Central memory CD8-positive, alpha-beta T cell (primary cell): ENCODE results near the gene NOP56.
A peak's percentile ranks its signal among the peaks of the same experiment; 100 is the strongest.
"Not testable (repeated sequence)": the region's sequence is repeated elsewhere in the genome, so short reads cannot be mapped to it uniquely, and the experiment has no call there.

Source experiments
- ATAC-seq: fragments of 150-1000 bp; cut with Tn5 transposase; replicated peaks from 2 replicates; pipeline ENCODE4 v1.10.0; 2022; ENCODE audit warnings: mild to moderate bottlenecking, moderate FRiP score, moderate number of reproducible peaks; ENCODE audit not compliant: poor library complexity, severe bottlenecking; ENCODE audit errors: extremely low read depth
- DNase-seq, 2 donors: peaks; one replicate each; pipeline ENCODE4 v3.0.0; 2021; ENCODE audit warnings: low spot score in 2 of 2
- H3K27ac Mint-ChIP-seq: one replicate; pipeline ENCODE4 v1.8.0; 2022; ENCODE audit warnings: low read depth, mild to moderate bottlenecking, moderate library complexity, mixed read lengths
- H3K27me3 Mint-ChIP-seq: one replicate; pipeline ENCODE4 v1.8.0; 2022; ENCODE audit warnings: mixed read lengths
- H3K36me3 Mint-ChIP-seq: one replicate; pipeline ENCODE4 v1.8.0; 2022; ENCODE audit warnings: mild to moderate bottlenecking, moderate library complexity, mixed read lengths; ENCODE audit not compliant: insufficient read depth
- H3K4me1 Mint-ChIP-seq: one replicate; pipeline ENCODE4 v1.8.0; 2022; ENCODE audit warnings: mixed read lengths
- H3K4me3 Mint-ChIP-seq: one replicate; pipeline ENCODE4 v1.8.0; 2022; ENCODE audit warnings: mild to moderate bottlenecking, moderate library complexity, mixed read lengths
- H3K9me3 Mint-ChIP-seq: one replicate; pipeline ENCODE4 v1.8.0; 2022; ENCODE audit warnings: mixed read lengths

Gene NOP56

DNA sequence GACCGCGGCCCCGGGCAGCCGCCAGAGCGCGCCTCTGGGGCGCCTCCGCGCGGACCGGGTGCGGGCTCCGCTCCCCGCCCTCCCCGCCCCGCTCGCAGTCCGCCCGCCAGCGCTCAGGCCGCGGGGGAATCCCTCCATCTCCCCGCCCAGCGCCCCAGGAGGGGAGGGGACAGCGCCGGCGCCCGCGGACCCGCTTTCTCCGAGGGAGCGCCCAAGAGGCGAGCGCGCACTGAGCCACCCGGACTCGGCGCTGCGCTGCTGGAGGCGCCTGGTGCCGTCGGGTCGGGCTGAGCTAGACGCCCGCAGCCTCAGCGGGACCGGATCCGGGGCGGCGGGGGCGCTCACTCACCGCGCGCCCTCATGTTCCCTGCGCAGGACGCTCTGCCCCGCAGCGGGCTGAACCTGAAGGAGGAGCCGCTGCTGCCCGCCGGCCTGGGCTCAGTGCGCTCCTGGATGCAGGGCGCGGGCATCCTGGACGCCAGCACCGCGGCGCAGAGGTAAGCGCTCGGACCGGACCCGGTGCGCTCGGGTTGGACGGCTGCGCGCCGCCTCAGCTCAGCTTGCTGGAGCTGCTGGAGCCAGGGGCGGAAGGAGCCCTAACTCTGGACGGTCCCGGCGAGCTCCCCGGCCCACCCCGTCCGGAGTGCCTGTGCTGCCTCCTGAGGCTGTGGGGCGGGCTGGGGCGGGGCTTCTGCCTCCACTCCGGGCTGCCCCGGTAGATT, 41.0 kb downstream of the NOP56 start:
- Mint-ChIP-seq H3K4me3 (peak overlapping the region; percentile 13), H3K36me3 (peaks cover 5% of the 10 kb centered on the region), H3K27ac (no peak overlapping the region), H3K4me1 (peaks cover 25% of the 10 kb centered on the region), H3K27me3 (peaks cover 54% of the 10 kb centered on the region), H3K9me3 (no peaks in the 10 kb centered on the region)
- DNase-seq = peak; percentile 19 to 26
- ATAC-seq = peak; percentile 62

DNA sequence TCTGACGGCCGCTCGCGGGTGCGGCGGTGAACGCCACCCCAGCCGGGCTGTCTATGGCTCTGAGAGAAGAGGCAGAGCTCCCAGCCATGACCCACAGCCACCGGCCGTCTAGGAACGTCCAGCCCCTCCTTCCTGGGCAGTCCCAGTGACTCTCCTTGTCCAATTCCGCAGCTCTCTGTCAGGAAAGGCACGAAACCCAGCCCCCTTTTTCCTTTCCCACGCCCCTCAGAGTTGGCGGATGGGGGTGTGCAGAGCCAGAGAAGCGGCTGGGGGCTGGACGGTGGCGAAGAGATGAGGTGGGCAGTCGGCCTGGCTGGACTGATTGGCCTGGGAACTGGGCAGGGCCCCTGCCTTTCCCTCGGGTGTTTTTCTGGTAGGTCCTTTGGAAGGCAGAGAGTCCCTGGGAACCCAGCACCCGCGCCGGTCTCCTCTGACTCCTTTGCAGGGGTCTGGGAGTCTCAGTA, 41.6 kb downstream of the NOP56 start:
- Mint-ChIP-seq H3K36me3 (peaks cover 5% of the 10 kb centered on the region), H3K4me3 (peak overlapping the region; percentile 13), H3K27me3 (peaks cover 58% of the 10 kb centered on the region), H3K4me1 (peaks cover 23% of the 10 kb centered on the region), H3K27ac (no peak overlapping the region), H3K9me3 (no peaks in the 10 kb centered on the region)
- DNase-seq (no peak), ATAC-seq (no peak)

DNA sequence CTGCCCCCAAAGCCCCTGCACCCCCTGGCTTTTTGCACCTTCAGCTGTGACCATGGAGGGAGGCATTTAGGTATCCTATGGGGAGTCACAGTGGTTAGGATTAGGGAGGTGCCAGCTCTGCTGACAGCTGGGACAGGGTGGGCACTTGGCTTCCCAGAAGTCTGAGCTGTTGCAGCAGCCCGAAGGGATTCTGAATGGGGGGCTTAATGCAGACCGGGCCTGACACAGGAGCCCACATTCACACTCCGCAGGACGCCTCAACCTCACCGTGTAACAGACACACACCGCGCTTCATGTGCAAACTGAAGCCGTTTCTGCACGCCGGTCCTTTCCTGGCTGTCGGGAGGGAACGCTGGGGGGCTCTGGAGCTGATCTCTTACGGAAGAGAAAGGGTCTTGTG, 42.1 kb downstream of the NOP56 start:
- Mint-ChIP-seq H3K4me3 (peak overlapping the region; percentile 13), H3K36me3 (peaks cover 5% of the 10 kb centered on the region), H3K27me3 (peaks cover 58% of the 10 kb centered on the region), H3K9me3 (no peaks in the 10 kb centered on the region), H3K27ac (no peak overlapping the region), H3K4me1 (peaks cover 20% of the 10 kb centered on the region)
- ATAC-seq (no peak), DNase-seq (no peak)

- no peak overlapping the region for H3K4me3 Mint-ChIP-seq
- peaks cover 7% of the 10 kb centered on the region for H3K36me3 Mint-ChIP-seq
- DNase-seq (no peak), ATAC-seq (no peak)
- no peak overlapping the region for H3K27ac Mint-ChIP-seq
- peaks cover 63% of the 10 kb centered on the region for H3K27me3 Mint-ChIP-seq
- H3K9me3 Mint-ChIP-seq = no peaks in the 10 kb centered on the region
- peaks cover 17% of the 10 kb centered on the region for H3K4me1 Mint-ChIP-seq
These were observed 43.0 kb downstream of the NOP56 start for GRCh38 chr20:2695206-2695983.

- H3K4me3 Mint-ChIP-seq, H3K9me3 Mint-ChIP-seq, ATAC-seq, H3K27ac Mint-ChIP-seq, DNase-seq, H3K36me3 Mint-ChIP-seq: not testable (repeated sequence)
- peaks cover 12% of the 10 kb centered on the region for H3K4me1 Mint-ChIP-seq
- peaks cover 66% of the 10 kb centered on the region for H3K27me3 Mint-ChIP-seq
These were observed 43.6 kb downstream of the NOP56 start for GRCh38 chr20:2695984-2696525.

DNA sequence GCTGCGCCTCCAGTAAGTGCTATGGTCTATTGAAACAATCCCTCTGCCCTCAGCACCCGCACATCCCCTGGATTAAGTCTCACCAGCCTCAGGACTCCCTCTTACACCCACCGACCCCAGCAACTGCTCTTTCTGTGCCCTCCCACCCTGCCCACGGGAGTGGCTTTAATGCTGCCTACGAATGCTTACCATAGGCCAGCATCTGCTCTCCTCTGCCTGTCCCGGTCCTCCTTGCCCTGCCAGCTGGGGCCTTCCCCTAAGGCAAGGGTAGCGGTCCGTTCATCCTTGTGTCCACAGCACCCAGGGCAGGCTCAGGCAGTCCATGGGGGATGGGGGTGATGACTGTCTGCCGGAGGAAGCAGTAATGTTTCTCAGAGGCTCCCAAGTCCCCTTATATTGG, 44.2 kb downstream of the NOP56 start:
- Mint-ChIP-seq H3K4me1 (peaks cover 6% of the 10 kb centered on the region), H3K9me3 (no peaks in the 10 kb centered on the region), H3K27ac (no peak overlapping the region), H3K36me3 (peaks cover 6% of the 10 kb centered on the region), H3K4me3 (no peak overlapping the region), H3K27me3 (peaks cover 66% of the 10 kb centered on the region)
- DNase-seq (no peak), ATAC-seq (no peak)

DNA sequence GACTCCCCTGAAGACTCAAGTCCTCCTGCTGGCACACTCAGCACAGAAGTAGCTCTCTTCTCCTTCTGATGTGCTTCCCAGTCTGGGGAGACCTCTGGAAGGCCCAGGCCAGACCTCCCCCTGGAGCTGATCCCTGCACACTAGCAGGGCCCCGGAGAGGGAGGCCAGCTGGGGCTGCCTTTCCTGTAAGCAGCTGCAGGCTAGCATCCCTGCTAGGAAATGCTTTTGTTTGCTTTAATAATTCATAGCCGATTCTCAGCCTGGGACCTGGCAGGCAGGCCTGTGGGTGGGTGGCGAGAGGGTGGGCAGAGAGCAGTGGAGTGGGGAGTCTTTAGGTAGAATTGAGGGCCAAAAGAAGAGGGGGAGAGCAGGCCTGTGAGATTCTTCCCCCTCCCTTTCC, 45.3 kb downstream of the NOP56 start:
- Mint-ChIP-seq H3K27ac (no peak overlapping the region), H3K36me3 (peaks cover 3% of the 10 kb centered on the region), H3K4me3 (no peak overlapping the region), H3K27me3 (peaks cover 62% of the 10 kb centered on the region), H3K9me3 (no peaks in the 10 kb centered on the region), H3K4me1 (no peaks in the 10 kb centered on the region)
- DNase-seq (no peak), ATAC-seq (no peak)

DNA sequence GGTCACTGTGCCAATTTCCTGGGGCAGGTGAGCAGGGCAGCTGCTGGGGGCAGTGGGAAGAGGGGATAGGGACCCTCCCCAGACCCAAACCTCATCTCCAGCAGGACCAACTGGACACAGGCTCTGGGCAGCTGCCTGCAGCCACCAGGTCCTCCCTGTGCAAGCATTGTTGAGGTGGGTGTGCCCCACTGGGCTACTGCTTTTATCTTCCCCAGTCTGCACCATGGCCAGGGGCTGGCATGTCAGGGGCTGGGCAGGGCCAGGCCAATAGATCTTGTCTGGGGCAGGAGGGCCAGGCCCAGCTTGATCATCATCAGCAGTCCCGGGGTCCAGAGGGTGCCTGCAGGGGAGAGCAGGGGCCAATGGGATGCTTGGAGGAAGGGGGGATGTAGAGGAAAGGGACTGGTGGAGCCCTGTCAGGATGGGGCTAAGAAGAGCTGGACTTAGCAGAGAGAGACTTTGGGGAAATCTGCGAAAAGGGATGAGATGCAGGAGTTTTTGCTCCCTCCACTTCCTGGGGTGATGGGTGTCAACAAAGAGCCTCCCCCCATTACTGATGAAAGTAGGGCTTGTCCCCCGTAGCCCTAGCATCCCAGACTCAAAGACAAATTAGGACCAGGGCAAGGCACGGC, 45.9 kb downstream of the NOP56 start:
- Mint-ChIP-seq H3K27me3 (peaks cover 62% of the 10 kb centered on the region), H3K9me3 (no peaks in the 10 kb centered on the region), H3K4me3 (no peak overlapping the region), H3K4me1 (no peaks in the 10 kb centered on the region), H3K36me3 (peaks cover 3% of the 10 kb centered on the region), H3K27ac (no peak overlapping the region)
- DNase-seq = peak in 1 of 2 donors; percentile 9
- ATAC-seq = no peak

DNA sequence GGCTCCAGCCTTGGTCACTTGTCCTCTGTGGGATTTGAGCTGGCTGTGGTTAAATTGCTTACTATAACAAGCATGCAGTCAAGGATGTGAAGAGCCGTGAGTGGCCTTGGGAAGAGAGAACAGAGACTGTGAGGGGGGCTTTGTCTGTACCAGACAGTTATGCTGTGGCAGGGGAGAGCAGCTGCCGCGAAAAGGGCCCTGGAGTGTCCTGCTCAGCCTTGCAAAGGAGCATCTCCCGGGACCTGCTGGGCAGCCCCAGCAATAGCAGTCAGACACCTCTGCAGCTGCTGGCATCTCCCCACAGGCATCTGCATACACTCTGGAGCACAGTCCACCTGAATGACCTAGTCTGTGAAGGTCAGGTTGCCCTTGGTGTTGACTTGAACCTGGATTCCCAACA, 46.5 kb downstream of the NOP56 start:
- no peak overlapping the region for H3K4me3 Mint-ChIP-seq
- H3K36me3 Mint-ChIP-seq = peaks cover 3% of the 10 kb centered on the region
- no peak overlapping the region for H3K27ac Mint-ChIP-seq
- ATAC-seq (no peak), DNase-seq (no peak)
- peaks cover 62% of the 10 kb centered on the region for H3K27me3 Mint-ChIP-seq
- H3K4me1 Mint-ChIP-seq = no peaks in the 10 kb centered on the region
- H3K9me3 Mint-ChIP-seq = no peaks in the 10 kb centered on the region

DNA sequence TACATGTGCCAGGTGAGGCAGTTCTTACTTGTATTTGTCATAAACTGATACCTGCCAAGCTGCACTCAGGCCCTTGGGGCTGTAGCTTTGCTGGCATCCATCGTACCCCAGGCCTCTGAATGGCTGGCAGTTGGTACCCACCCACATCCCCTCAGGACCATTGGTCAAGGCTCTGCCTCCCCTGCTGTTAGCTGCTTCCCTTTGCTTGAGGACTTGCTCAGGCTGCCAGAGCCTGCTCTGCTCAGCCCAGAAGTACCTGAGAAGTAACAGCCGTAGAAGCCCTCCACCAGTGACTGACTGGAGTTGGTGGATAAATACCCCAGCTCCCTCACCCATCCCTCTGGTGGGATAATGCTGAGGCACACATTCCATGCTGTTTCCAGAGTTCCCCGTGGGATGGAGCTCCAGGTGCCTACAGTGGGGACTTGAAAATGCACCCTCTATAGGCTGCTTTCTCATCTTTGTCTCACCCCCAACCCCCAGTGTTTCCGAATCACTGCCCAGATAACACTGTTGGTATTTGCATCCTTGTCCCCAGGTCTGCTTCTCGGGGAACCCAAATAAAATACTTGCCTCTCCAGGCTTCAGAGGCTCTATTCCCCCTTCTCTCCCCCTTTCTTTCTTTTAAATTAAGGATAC, 47.5 kb downstream of the NOP56 start:
- Mint-ChIP-seq H3K4me3 (no peak overlapping the region), H3K9me3 (no peaks in the 10 kb centered on the region), H3K27ac (no peak overlapping the region), H3K4me1 (no peaks in the 10 kb centered on the region), H3K36me3 (peaks cover 3% of the 10 kb centered on the region), H3K27me3 (peaks cover 54% of the 10 kb centered on the region)
- DNase-seq (peak in 1 of 2 donors; percentile 3), ATAC-seq (no peak)

GRCh38 chr20:2700913-2701620, 48.6 kb downstream of the NOP56 start:
- Mint-ChIP-seq H3K9me3 (no peaks in the 10 kb centered on the region), H3K27ac (no peak overlapping the region), H3K4me1 (no peaks in the 10 kb centered on the region), H3K4me3 (no peak overlapping the region), H3K27me3 (peaks cover 43% of the 10 kb centered on the region), H3K36me3 (peaks cover 3% of the 10 kb centered on the region)
- ATAC-seq (no peak), DNase-seq (peak in 1 of 2 donors; percentile 11)

DNA sequence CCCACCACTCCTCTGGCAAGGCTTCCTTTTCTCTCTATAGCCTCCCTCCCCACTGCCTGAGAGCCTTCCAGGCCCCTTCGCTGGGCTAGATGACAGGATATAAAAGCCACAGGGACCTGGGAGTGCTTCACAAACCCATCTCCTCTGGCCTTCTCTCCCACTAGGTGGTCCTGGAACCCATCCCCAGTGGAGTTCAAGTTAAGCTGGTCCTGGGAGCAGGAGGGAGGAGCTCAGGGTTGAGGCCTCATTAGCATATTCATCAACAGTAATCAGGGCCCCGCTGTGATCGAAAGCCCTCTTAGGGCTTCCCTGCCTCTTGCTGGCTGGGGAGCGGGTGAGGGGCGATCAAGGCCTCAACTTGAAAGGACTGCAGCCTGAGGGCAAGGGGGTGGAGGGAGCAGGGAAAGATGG, 49.2 kb downstream of the NOP56 start:
- H3K36me3 Mint-ChIP-seq = peaks cover 5% of the 10 kb centered on the region
- peaks cover 42% of the 10 kb centered on the region for H3K27me3 Mint-ChIP-seq
- DNase-seq = no peak
- H3K4me3 Mint-ChIP-seq = no peak overlapping the region
- no peaks in the 10 kb centered on the region for H3K4me1 Mint-ChIP-seq
- no peak overlapping the region for H3K27ac Mint-ChIP-seq
- no peak for ATAC-seq
- H3K9me3 Mint-ChIP-seq = no peaks in the 10 kb centered on the region
